AG08395 (cell line): ENCODE results near the gene TMED6.
"Not testable (repeated sequence)": the region's sequence is repeated elsewhere in the genome, so short reads cannot be mapped to it uniquely, and the experiment has no call there.

Experiments
- DNase-seq: peaks from one replicate; pipeline ENCODE4 v3.0.0; 2012; ENCODE audit warnings: mixed read lengths, low spot score

The TMED6 gene

DNA sequence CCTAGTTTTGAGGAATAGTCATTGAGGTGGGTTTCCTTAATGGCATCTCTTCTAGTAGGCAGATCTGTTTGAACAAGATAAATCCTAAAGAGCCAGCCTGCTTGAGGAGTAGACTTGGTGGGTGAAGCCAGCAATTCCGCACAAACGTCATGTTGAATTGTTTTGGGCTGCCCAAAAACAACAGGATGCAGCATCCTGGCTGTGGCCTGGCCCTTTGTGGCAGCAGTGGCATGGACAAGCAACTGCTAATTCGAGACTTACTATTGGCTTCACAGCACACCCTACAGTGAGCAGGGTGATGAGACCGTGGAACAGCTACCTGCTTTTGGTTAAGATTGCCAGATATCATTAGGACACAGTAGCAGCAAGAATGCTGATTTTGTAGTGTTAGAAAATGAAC lies 49.7 kb downstream of the TMED6 start:
- no peak for DNase-seq

GRCh38 chr16:69301187-69301586 lies 50.4 kb downstream of the TMED6 start:
- DNase-seq: no peak

DNA sequence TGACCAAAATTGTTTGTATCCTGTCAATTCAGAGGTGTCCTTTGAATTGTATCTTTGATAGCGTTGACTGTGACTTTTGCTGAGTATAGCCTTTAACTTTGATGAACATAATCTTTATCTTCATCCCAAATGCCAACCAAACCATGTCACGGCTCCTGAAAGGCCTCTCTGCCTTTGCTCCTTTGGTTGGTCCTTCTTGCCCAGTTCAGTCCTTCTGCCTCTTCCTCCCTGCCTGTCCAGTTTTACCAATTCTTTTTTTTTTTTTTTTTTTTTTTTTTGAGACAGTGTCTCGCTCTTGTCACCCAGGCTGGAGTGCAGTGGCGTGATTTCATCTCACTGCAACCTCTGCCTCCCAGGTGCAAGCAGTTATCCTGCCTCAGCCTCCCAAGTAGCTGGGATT lies 53.3 kb downstream of the TMED6 start:
- no peak for DNase-seq

DNA sequence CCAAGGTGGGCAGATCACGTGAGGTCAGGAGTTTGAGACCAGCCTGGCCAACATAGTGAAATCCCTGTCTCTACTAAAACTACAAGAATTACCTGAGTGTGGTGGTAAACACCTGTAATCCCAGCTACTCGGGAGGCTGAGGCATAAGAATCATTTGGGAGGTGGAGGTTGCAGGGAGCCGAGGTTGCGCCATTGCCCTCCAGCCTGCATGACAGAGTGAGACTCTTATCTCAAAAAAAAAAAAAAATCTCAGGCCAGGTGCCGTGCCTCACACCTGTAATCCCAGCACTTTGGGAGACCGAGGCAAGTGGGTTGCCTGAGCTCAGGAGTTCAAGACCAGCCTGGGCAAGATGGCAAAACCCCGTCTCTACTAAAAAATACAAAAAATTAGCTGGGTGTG lies 54.8 kb downstream of the TMED6 start:
- not testable (repeated sequence) for DNase-seq

GRCh38 chr16:69294051-69294450 lies 57.5 kb downstream of the TMED6 start:
- DNase-seq: no peak

GRCh38 chr16:69293401-69293800 lies 58.2 kb downstream of the TMED6 start:
- no peak for DNase-seq
